H7 (cell line): ENCODE measurements around the gene KLK15. TPM values are rescaled to one million over a fixed set of nuclear protein-coding genes. Genes with fewer than 3 reads are reported as not detected.

ENCODE experiments used
- DNase-seq: peaks from one replicate; pipeline ENCODE4 v3.0.0; 2012
- H3K27me3 ChIP-seq: 2 replicates; pipeline ENCODE4 v1.6.0; 2011; ENCODE audit warnings: mild to moderate bottlenecking, low read length; ENCODE audit not compliant: control insufficient read depth, insufficient read depth
- H3K36me3 ChIP-seq: replicated peaks from 2 replicates; pipeline ENCODE4 v1.5.1; 2011; ENCODE audit warnings: low read length; ENCODE audit not compliant: control insufficient read depth, insufficient read depth
- H3K4me3 ChIP-seq: 2 replicates; pipeline ENCODE4 v1.5.1; 2011; ENCODE audit warnings: low read depth, mild to moderate bottlenecking, control low read depth, low read length, moderate library complexity; ENCODE audit not compliant: insufficient read depth
- total RNA-seq: library from RNA; depleted of rRNA; stranded (reverse); fragments of >200 nt; shearing (Covaris generic); gene quantifications from 2 replicates; pipeline ENCODE4 v1.2.3, GENCODE V29; 2014

Gene KLK15
- total RNA-seq, 1 experiment from 2014 or later: not detected

GRCh38 chr19:50835785-50836542 is 2.6 kb upstream of the KLK15 start:
- Histone ChIP-seq H3K36me3 (no peaks in the 10 kb centered on the region), H3K27me3 (peaks cover 24% of the 10 kb centered on the region), H3K4me3 (peak overlapping the region; percentile 78)
- peak; percentile 95 for DNase-seq

GRCh38 chr19:50835103-50835784 is 1.9 kb upstream of the KLK15 start:
- peak; percentile 73 for DNase-seq
- H3K27me3 ChIP-seq: peaks cover 22% of the 10 kb centered on the region
- no peaks in the 10 kb centered on the region for H3K36me3 ChIP-seq
- H3K4me3 ChIP-seq: peak overlapping the region; percentile 78

DNA sequence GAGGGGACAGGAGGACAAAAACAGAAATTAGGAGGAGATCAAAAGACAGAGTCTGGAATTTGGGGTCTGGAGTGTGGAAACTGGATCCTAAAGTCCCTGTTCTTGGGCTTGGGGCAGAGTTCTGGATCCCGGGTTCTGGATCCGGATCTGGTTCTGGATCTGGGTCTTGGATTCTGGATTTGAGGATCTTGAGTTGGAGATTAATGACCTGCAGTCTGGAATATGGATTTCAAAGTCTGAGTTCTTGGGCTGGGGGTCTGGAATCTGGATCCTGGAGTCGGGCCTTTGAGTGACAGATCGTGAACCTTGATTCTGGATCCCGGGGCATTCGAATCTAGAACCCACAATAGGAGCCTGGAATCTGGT is 411 bp upstream of the KLK15 start:
- no peak for DNase-seq
- Histone ChIP-seq H3K27me3 (peaks cover 22% of the 10 kb centered on the region), H3K36me3 (no peaks in the 10 kb centered on the region), H3K4me3 (no peak overlapping the region)

DNA sequence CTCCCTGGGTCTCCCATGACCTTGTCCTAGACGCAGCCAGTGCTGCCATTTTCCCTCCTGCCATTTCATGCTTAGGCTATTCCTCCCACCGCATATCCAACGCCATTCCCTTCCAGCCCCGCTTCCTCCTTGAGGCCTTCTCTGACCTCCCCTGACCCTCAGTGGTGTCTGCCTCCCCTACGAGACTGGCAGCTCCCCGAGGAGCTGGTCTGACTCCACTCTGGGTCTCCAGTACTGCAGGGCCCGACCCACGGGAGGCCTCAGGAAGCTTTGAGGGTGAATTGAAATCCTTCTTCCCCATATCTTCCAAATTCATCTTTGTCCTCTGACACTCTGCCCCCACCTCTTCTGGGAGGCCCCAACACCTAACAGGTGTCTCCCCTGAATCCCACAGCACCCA is 708 bp downstream of the KLK15 start:
- Histone ChIP-seq H3K36me3 (no peaks in the 10 kb centered on the region), H3K4me3 (no peak overlapping the region), H3K27me3 (peaks cover 22% of the 10 kb centered on the region)
- DNase-seq: no peak

- peaks cover 12% of the 10 kb centered on the region for H3K27me3 ChIP-seq
- DNase-seq: no peak
- H3K4me3 ChIP-seq: no peak overlapping the region
- H3K36me3 ChIP-seq: no peaks in the 10 kb centered on the region
These were observed 2.4 kb downstream of the KLK15 start for GRCh38 chr19:50831026-50831396.

GRCh38 chr19:50830266-50831025 is 2.9 kb downstream of the KLK15 start:
- Histone ChIP-seq H3K27me3 (peaks cover 8% of the 10 kb centered on the region), H3K36me3 (no peaks in the 10 kb centered on the region), H3K4me3 (no peak overlapping the region)
- DNase-seq: no peak

GRCh38 chr19:50829801-50830200 is 3.6 kb downstream of the KLK15 start:
- DNase-seq: no peak
- Histone ChIP-seq H3K36me3 (no peaks in the 10 kb centered on the region), H3K4me3 (no peak overlapping the region), H3K27me3 (peaks cover 1% of the 10 kb centered on the region; the same call in 1 of the 2 replicates)

DNA sequence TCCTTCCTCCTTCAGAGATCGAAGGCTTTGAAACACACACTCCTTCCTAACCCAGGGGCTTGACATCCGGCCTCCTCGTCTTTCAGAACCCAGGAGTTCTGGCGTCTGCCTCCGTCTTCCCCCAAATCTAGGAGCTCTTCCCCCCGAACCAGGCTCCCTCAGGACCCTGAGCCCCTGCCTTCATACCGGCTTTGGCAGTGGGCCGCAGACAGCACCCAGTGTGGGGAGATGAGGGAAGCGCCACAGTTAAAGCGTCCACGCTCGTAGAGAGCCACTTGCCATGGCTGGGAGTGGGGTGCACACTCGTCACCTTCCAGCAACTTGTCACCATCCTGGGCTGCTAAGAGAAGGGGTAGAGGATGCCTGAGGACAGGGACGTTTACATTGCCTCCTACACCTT is 5.9 kb downstream of the KLK15 start:
- H3K27me3 ChIP-seq: peaks cover under 1% of the 10 kb centered on the region; the same call in 1 of the 2 replicates
- H3K4me3 ChIP-seq: no peak overlapping the region
- DNase-seq: no peak
- no peaks in the 10 kb centered on the region for H3K36me3 ChIP-seq

DNA sequence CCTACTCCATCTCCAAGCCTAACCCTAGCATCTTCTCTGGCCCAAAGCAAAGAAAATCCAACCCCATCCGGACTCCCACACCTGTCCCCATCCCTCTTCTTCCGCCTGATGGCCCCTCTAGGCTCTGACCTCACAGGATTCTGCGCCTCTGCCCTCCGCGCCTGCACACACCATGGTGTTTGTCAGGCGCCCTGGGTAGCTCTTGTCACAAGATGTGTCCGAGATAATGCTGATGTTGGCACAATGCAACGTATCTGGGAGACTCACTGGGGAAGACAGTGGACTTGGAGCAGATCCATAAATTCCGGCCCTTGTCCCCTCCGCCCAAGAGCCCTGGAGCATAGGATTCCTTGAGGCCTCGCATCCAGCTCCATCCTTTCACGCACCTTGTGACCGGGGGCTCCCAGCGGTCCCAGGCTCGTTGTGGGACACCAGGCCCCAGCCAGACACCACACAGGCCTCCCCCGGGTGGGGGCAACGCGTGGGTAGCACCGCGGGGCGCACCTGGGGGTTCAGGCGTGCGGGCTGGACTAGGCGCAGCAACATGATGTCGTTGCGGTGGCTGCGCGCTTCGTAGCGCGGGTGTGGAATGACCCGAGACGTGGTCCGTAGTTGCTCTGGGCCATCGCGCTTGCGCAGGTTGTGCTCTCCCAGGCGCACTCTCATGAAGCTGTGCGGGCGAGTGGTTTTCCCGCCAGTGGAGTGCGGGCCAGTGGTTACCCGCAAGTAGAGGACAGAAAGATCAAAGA is 6.7 kb downstream of the KLK15 start:
- peaks cover 7% of the 10 kb centered on the region for H3K27me3 ChIP-seq
- H3K36me3 ChIP-seq: no peaks in the 10 kb centered on the region
- H3K4me3 ChIP-seq: no peak overlapping the region
- DNase-seq: no peak

- peak; percentile 61 for DNase-seq
- Histone ChIP-seq H3K27me3 (peaks cover 37% of the 10 kb centered on the region), H3K4me3 (no peak within 1 kb of the TSS), H3K36me3 (no peaks in the 10 kb centered on the region)
These were observed 9.9 kb downstream of the KLK15 start, which contains the start of gene KLK1 for GRCh38 chr19:50823389-50824042. Gene KLK1 (minus strand): TSS chr19:50823787. CDS start chr19:50823748, 39 bp downstream.

DNA sequence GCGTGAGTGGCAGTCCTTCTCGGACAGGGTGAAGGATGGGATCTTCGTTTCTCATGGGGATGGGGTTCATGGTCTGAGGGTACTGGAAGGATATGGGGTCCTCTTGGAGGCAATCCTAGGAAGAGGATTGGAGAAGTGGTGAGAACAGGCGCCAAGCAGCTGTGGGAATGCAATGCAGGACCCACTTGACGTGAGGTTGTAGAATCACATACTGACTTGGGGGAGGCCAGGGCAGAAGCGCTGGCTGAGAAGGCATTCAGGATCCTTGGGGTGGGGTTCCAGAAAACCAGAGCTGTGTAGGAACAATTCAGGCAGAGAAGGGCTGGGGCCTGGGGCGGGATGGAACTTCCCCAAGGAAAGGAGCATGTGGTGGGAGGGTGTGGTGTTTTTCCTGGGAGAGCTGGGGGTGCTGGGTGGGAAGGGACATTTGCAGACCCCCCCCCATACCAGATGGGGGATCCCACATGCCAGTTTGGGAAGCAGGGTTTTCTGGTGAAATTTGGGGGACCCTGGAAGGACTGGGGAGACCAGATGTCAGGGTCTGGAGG is 10.6 kb downstream of the KLK15 start:
- H3K27me3 ChIP-seq: peaks cover 43% of the 10 kb centered on the region
- no peak overlapping the region for H3K4me3 ChIP-seq
- no peaks in the 10 kb centered on the region for H3K36me3 ChIP-seq
- DNase-seq: no peak

- H3K36me3 ChIP-seq: no peaks in the 10 kb centered on the region
- no peak overlapping the region for H3K4me3 ChIP-seq
- DNase-seq: no peak
- peaks cover 49% of the 10 kb centered on the region for H3K27me3 ChIP-seq
These were observed 11.8 kb downstream of the KLK15 start for GRCh38 chr19:50821622-50822021.

- H3K27me3 ChIP-seq: peaks cover 49% of the 10 kb centered on the region
These were observed 12.1 kb downstream of the KLK15 start for GRCh38 chr19:50821248-50821612.

More at GRCh38 chr19:50821248-50821612, 12.1 kb downstream of the KLK15 start:
- H3K36me3 ChIP-seq: no peaks in the 10 kb centered on the region
- no peak for DNase-seq
- peak overlapping the region; percentile 27; the same call in 1 of the 2 replicates for H3K4me3 ChIP-seq
